Motor neuron (in vitro differentiated cells): ENCODE measurements around the gene ZNF680. TPM values are rescaled to one million over a fixed set of nuclear protein-coding genes. Genes with fewer than 3 reads are reported as not detected.
A peak's percentile ranks its signal among the peaks of the same experiment; 100 is the strongest.

ENCODE experiments used
- ATAC-seq, 8 experiments: fragments of 200-7000 bp; cut with Tn5 transposase; replicated peaks in 6 of 8; 2 replicates each; pipeline ENCODE4 v1.8.0; 2021; ENCODE audit warnings: mild to moderate bottlenecking in 8 of 8, moderate library complexity in 8 of 8
- H3K27ac ChIP-seq, 2 donors: fragments of 250-450 bp; sonication (Bioruptor Pico); 2 replicates each; pipeline ENCODE4 v1.9.0; 2021; ENCODE audit warnings: antibody characterized with exemption in 2 of 2, mild to moderate bottlenecking in 2 of 2, moderate library complexity in 1 of 2
- H3K4me1 ChIP-seq, 2 donors: fragments of 250-450 bp; sonication (Bioruptor Pico); replicated peaks in 1 of 2; 2 replicates each; pipeline ENCODE4 v1.6.1; 2021; ENCODE audit warnings: antibody characterized with exemption in 2 of 2, mild to moderate bottlenecking in 2 of 2, moderate library complexity in 1 of 2
- H3K4me3 ChIP-seq, 5 donors: fragments of 250-450 bp; sonication (Bioruptor Pico); 2 replicates each; pipeline ENCODE4 v1.9.0; 2021; ENCODE audit warnings: antibody characterized with exemption in 5 of 5, mild to moderate bottlenecking in 5 of 5, moderate library complexity in 4 of 5
- WGBS, 10 experiments: fragments of 450-650 bp; shearing (Covaris generic); methylation state at CpG; one replicate each; pipeline ENCODE4 v1.0.0; 2022; 5-methylcytosine and 5-hydroxymethylcytosine counted together
- in situ Hi-C, 9 experiments: fragments of 400-800 bp; cut with MboI; loops; one replicate each; pipeline ENCODE4 v1.15.0; 2021; ENCODE audit warnings: low sequenced_read_pairs in 9 of 9, low pct_unique_long_range_greater_than_20kb in 2 of 9; ENCODE audit not compliant: unreplicated experiment in 9 of 9
- total RNA-seq, 8 experiments: library from RNA; unstranded; fragments of 300-600 nt; gene quantifications; 2 replicates each; pipeline versions ENCODE4 v1.2.3 to v1.2.4, GENCODE V29; 2022

The ZNF680 gene
- 10 to 100 TPM in 6 of 8 experiments, 1 to 10 TPM in 2; 4.1 to 26.2 (median 14.9) TPM for total RNA-seq

DNA sequence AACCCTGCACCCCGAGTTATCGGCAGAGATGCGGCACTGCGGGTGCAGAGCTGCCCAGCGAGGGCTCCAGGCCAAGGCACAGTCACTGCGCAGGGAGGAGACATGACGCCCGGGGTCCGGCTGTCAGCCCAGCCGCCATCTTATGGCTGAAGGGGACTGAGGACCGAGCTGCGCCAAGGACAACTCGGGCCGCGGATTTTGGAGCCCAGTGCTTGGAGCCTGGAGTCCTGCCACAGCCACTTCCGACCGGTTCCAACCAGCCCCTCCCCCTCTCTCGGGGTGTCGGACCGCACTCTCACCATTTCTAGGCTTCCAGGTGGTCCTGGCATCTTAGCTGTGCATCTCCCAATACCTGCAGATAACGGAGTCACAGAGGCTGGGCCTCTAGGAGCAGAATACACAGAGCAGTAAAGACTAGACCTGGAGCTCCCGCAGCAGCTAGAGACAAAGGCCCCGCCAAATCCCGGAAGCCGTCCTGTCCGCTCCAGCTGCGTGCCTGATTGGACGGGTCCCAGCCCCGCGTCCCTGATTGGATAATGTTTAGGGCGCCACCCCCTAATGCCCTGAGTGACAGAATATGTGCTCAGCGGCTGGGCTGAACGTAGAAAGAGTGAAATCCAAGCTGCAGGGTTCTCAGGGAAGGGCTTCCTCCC, at the start of gene ZNF680:
Gene ZNF680, minus strand, starts transcription at position 446 of the 653 bp plus-strand sequence. Its CDS starts 117 bp downstream, at position 329.
- Histone ChIP-seq H3K4me3 (peak within 1 kb of the TSS; percentile 58 to 95 (median 65)), H3K27ac (peak within 1 kb of the TSS; percentile 70 to 87), H3K4me1 (peaks cover 3 to 4% of the 10 kb centered on the region in 2 donors)
- in situ Hi-C loops: no loop called here
- 0 to 19% (median 3%) methylated on average over 1 to 20 of the region's 33 CpGs; no CpG with 5 or more reads in 2 of the 10 experiments for WGBS, 10 experiments
- ATAC-seq: peak; percentile 95 to 100 (median 99)

DNA sequence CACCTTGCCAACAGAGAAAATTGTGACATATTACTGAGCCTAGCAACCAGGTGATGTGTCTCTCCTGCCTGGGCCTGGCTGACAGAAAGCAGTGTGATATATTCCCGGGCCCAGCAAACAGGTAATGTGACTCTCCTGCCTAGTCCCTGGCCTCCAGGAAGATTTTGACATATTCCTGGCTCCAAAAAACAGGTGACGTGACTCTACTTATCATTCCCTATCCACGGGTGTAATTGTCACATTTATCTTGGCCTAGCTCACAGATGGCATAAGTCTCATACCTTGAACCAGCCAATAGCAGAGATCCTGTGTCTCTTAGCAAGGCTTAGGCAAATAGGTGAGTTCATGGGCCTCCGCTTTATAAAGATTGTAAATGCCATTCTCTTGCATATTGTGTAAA, 49.6 kb upstream of the ZNF680 start:
- ATAC-seq: no peak
- H3K27ac ChIP-seq: no peak overlapping the region
- in situ Hi-C loops: loop anchor here in 1 of 9 experiments (25.0 kb wide), 1 partner anchor 425 kb away; no protein-coding TSS in a partner anchor
- H3K4me1 ChIP-seq: no peaks in the 10 kb centered on the region
- 0 to 50% (median 11%) methylated on average over 1 to 4 of the region's 4 CpGs; no CpG with 5 or more reads in 1 of the 10 experiments for WGBS, 10 experiments
- H3K4me3 ChIP-seq: no peak overlapping the region

DNA sequence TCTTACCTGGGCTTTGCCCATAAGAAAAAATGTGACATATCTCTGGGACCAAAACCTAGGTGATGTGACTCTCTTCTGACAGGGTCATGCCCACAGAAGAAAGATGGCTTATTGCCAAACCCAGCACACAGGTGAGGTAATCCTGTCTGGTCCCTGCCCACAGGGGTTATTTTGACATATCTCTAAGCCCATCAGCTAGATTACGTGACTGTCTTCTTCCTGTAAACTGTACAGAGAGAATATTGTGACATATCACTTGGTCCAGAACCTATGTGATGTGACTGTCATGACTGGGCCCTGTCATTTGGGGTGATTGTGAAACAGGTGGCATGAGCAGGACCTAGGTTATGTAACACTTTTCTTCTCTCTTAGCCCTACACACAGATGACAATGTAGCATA, 48.8 kb upstream of the ZNF680 start:
- H3K4me1 ChIP-seq: no peaks in the 10 kb centered on the region
- 0 to 60% (median 17%) methylated on average over 1 of the region's 1 CpG; no CpG with 5 or more reads in 5 of the 10 experiments for WGBS, 10 experiments
- in situ Hi-C loops: loop anchor here in 1 of 9 experiments (25.0 kb wide), 1 partner anchor 424 kb away; no protein-coding TSS in a partner anchor
- H3K4me3 ChIP-seq: no peak overlapping the region
- ATAC-seq: no peak
- H3K27ac ChIP-seq: no peak overlapping the region

DNA sequence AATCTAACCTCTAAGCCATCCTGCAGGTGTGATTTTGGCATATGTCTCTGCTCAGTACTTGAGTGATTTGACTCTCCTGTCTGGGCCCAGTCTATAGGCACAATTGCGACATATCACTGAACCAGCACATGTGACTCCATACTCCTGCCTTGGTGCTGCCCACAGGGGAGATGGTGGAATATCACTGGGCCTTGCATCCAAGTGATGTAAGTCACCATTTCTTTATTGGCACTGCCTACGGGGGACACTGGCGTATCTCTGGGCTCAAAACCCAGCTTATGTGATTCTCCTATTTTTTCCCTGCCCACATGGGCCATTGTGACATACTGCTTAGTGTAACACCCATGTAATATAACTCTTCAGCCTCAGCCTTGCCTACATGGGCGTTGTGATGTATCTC, 48.1 kb upstream of the ZNF680 start:
- no peak overlapping the region for H3K4me3 ChIP-seq
- no peak for ATAC-seq
- WGBS, 10 experiments: 0 to 67% (median 46%) methylated on average over 1 to 3 of the region's 4 CpGs; no CpG with 5 or more reads in 2 of the 10 experiments
- H3K4me1 ChIP-seq: no peaks in the 10 kb centered on the region
- in situ Hi-C loops: loop anchor here in 1 of 9 experiments (25.0 kb wide), 1 partner anchor 424 kb away; no protein-coding TSS in a partner anchor
- H3K27ac ChIP-seq: no peak overlapping the region

DNA sequence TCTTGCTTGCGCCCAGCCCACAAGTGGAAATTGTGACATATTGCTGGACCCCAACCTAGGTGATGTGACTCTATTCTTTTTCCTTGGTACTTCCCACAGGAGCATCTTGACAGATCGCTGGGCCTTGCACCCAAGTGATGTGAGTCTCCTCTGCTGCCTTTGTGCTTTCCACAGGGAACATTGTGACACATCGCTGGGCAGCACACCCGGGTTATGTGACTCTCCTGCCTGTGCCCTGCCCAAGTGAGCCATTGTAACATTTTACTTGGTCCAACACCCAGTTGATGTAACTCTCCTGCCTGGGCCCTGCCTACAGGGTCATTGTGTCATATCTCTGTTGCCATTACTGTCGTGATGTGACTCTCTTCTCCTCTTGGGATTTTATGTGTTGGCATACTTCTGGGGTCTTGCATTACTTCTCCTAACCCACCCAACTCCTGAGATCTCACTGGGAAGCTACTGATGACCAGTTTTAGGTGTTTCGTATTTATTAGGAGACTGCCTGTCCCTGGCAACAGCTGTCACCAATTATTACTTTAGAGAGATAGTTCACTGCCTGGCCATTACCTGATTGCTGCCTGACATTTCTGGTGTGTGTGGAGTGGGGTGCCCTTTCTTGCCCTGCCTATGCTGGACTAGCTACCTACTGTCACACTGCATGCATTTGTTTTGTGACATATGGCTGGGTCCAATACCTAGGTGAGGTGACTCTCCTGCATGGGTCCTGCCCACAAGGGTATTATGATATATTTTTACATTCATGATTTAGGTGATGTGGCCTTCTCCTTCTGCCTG, 45.4 kb upstream of the ZNF680 start:
- 20 to 92% (median 49%) methylated on average over 2 to 5 of the region's 6 CpGs; no CpG with 5 or more reads in 2 of the 10 experiments for WGBS, 10 experiments
- H3K4me1 ChIP-seq: no peaks in the 10 kb centered on the region
- no peak overlapping the region for H3K4me3 ChIP-seq
- H3K27ac ChIP-seq: no peak overlapping the region
- no peak for ATAC-seq
- in situ Hi-C loops: loop anchor here in 1 of 9 experiments (25.0 kb wide), 1 partner anchor 421 kb away; no protein-coding TSS in a partner anchor

DNA sequence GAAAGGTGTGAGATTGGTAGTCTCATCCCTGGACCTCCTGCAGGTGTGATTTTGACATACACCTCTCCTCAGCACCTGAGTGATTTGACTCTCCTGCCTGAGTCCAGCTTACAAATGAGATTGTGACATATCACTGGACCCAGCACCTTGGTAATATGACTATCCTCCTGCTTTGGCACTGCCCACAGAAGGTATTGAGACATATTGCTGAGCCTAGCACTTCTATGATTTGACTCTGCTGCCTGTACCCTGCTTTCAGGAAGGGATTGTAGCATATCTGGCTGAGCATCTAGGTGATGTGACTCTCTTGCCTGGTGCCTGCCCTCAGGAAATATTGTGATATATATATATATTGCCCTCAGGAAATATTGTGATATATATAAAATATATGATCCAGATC, 43.5 kb upstream of the ZNF680 start:
- Histone ChIP-seq H3K4me3 (no peak overlapping the region), H3K4me1 (no peaks in the 10 kb centered on the region), H3K27ac (no peak overlapping the region)
- in situ Hi-C loops: loop anchor here in 1 of 9 experiments (25.0 kb wide), 1 partner anchor 419 kb away; no protein-coding TSS in a partner anchor
- no peak for ATAC-seq

DNA sequence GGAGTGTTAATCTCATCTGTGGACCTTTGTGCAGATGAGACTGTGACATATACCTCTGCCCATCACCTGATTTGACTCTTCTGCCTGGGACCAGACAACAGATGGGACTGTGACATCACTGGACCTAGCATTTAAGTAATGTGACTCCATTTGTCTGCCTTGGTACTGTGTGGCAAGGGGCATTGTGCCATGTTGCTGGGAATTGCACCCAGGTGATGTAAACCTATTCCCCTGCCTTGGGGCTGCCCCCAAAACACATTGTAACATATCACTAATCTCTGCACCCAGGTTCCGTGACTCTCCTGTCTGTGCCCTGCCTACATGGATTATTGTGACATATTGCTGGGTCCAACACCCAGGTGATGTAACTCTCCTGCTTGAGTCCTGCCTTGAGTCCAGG, 40.4 kb upstream of the ZNF680 start:
- H3K27ac ChIP-seq: no peak overlapping the region
- in situ Hi-C loops: loop anchor here in 1 of 9 experiments (25.0 kb wide), 1 partner anchor 416 kb away; no protein-coding TSS in a partner anchor
- ATAC-seq: no peak
- H3K4me1 ChIP-seq: no peaks in the 10 kb centered on the region
- H3K4me3 ChIP-seq: no peak overlapping the region
- WGBS, 10 experiments: 0 to 63% (median 60%) methylated on average over 1 of the region's 1 CpG; no CpG with 5 or more reads in 7 of the 10 experiments

DNA sequence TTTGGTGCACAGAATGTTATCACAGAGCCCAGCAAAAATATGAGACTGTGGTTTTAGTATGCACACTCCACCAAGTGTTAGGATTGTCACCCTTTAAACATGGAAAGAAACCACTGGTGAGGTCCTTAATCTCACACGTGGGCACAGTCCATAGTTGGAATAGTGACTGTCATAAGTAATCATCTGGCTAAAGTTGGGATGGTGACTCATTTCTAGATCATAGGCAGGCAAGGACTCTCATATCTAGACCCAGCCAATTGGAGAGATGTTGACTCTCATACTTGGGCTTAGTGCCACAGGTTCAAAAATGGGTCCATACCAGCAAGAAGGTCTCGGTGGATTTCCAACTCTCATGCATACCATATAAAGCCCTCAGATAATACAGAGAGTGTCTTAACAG, 39.6 kb upstream of the ZNF680 start:
- Histone ChIP-seq H3K4me1 (no peaks in the 10 kb centered on the region), H3K27ac (no peak overlapping the region), H3K4me3 (no peak overlapping the region)
- 0 to 53% (median 23%) methylated on average over 1 to 2 of the region's 2 CpGs; no CpG with 5 or more reads in 6 of the 10 experiments for WGBS, 10 experiments
- ATAC-seq: no peak
- in situ Hi-C loops: loop anchor here in 1 of 9 experiments (25.0 kb wide), 1 partner anchor 415 kb away; no protein-coding TSS in a partner anchor

DNA sequence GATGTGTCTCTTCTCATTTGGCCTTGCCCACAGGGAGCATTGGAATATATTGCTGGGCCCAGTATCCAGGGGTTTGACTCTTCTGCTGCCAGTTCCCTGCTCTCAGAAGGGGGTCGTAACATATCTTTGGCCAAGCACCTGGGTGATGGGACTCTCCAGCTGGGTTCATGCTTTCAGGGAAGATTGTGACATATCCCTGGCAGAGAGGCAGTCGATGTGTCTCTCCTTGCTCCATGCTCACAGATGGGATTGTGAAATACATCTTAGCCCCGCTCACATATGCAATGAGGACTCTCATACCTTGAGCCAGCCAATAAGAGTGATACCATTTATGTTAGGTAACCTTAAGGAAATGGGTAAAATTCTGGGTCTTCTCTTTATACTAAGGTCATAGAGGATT, 39.2 kb upstream of the ZNF680 start:
- no peak for ATAC-seq
- in situ Hi-C loops: loop anchor here in 1 of 9 experiments (25.0 kb wide), 1 partner anchor 415 kb away; no protein-coding TSS in a partner anchor
- Histone ChIP-seq H3K4me1 (no peaks in the 10 kb centered on the region), H3K27ac (no peak overlapping the region), H3K4me3 (no peak overlapping the region)
- 10 to 58% (median 30%) methylated on average over 1 to 3 of the region's 3 CpGs; no CpG with 5 or more reads in 5 of the 10 experiments for WGBS, 10 experiments

DNA sequence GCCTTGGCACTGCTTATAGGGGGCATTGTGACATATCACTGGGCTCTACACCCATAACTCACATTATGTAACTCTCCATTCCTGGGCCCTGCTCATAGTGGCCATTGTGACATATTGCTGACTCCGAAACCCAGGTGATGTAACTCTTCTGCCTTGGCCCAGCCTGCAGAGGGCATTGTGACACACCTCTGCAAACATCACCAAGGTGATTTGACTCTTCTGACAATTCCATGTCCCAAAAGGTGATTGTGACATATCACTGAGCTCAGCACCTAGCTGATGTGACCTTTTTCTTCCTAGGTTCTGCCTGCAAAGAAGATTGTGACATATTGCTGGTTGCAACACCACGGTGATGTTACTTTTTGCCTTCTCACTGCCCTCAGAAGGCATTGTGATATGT, 36.5 kb upstream of the ZNF680 start:
- in situ Hi-C loops: no loop called here
- Histone ChIP-seq H3K27ac (no peak overlapping the region), H3K4me3 (no peak overlapping the region), H3K4me1 (no peaks in the 10 kb centered on the region)
- WGBS, 10 experiments: 20 to 63% (median 23%) methylated on average over 1 to 2 of the region's 2 CpGs; no CpG with 5 or more reads in 2 of the 10 experiments
- no peak for ATAC-seq

DNA sequence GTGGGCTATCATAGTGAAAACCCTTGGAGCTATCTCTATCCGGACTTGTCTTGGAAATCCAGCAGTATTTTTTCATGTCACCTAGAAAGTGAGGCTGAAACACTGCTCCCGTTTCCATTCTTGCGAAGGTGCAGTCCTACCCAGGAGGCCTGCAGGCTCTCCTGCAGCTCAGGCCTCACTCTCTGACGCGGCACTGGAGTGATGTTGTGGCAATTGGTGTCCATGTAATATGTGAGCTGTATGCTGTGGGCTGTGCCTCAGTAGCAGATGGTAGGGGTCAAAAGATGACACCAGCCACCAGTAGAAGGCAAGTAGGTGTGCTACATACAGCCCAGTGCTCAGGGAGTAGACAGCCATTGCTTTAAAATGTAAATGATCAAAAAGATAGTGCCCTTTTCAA, 28.1 kb upstream of the ZNF680 start:
- Histone ChIP-seq H3K4me1 (no peaks in the 10 kb centered on the region), H3K27ac (no peak overlapping the region), H3K4me3 (no peak overlapping the region)
- in situ Hi-C loops: no loop called here
- WGBS, 10 experiments: 10 to 95% (median 68%) methylated on average over 1 to 5 of the region's 5 CpGs; no CpG with 5 or more reads in 3 of the 10 experiments
- ATAC-seq: no peak

DNA sequence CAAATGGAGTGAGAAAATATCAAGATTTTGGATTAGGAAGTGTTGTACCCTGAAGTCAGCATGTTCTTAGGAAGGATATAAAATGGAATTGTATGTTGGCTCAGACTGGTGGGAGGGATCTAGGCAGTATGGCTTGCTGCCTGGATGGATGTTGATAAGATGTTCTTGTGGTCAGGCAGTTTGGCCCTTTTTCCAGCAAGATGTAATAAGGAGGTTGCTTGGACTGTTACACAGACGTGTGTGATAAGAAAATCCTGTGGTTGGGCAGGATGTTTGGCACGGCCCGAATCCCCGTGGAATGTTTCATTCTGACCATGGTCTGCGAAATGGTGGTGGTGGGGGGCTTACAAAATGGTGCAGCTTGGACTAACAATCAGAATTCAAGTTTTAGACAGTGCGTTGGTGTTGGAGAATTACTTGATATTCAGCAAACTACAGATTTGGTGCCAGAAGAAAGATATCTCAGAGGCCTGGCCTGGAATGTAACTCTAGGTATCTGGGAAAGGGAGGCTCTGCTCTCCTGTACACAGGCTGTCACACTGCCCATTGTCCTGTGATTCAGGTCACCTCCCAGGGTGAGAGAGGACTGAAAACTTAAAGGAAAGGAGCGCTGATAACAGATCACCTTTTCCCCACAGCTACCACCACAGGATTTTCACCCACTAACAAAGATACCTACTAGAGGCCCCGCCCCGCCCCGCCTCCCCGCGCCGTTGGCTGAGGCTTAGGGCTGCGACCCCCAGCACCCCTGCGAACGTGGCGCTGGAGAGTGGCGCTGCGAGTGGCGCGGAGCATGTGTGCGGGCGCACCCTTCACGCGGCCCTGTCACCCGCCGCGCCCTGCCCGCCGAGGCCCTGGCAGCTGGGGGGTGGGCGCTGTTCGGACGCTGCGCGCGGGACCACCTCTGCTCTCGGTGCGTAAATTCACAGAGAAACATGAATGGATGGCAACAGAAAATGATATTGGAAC, 19.3 kb upstream of the ZNF680 start:
- H3K27ac ChIP-seq: no peak overlapping the region
- in situ Hi-C loops: no loop called here
- no peak overlapping the region for H3K4me3 ChIP-seq
- no peaks in the 10 kb centered on the region for H3K4me1 ChIP-seq
- WGBS, 10 experiments: 0 to 93% (median 71%) methylated on average over 1 to 3 of the region's 38 CpGs; no CpG with 5 or more reads in 3 of the 10 experiments
- no peak for ATAC-seq
